K562 (cell line): ENCODE results near the gene PUDP. TPM values are rescaled to one million over a fixed set of nuclear protein-coding genes. Genes with fewer than 3 reads are reported as not detected.

ENCODE experiments used
- ATAC-seq: fragments of 200-7000 bp; cut with Tn5 transposase; 3 replicates; pipeline ENCODE4 v1.9.1; 2020; ENCODE audit warnings: moderate library complexity
- BruUV-seq: library from RNA; stranded (reverse); fragments of 400-500 nt; replicated peaks from 2 replicates; lab custom pipeline; 2021; lab: Mats Ljungman, UMichigan
- CTCF ChIA-PET: fragments of 300-600 bp; formaldehyde crosslinking; extraction: SDS; loops from one replicate; lab custom pipeline; 2021; ENCODE audit warnings: low intra/inter-chr PET ratio; lab: Yijun Ruan, JAX
- POLR2A ChIA-PET: fragments of 300-600, 350-650 bp; sonication (Branson Sonifier 250); formaldehyde crosslinking; extraction: SDS; loops from one replicate; lab custom pipeline; 2021; ENCODE audit warnings: antibody characterized with exemption, inconsistent platforms; lab: Yijun Ruan, JAX
- DNase-seq, 4 experiments: peaks; one replicate each; pipeline versions ENCODE4 v3.0.0 to v3.0.0-alpha.2; 2011 to 2018; ENCODE audit warnings: low spot score in 3 of 4, mixed read lengths in 3 of 4; ENCODE audit errors: extremely low read depth in 1 of 4
- FAIRE-seq: peaks from 2 replicates; lab custom pipeline; 2011; peaks lifted over from hg19 to GRCh38; lab: Jason Lieb, UNC
- H2AFZ ChIP-seq: 2 replicates; pipeline ENCODE4 v1.6.0; 2011; ENCODE audit warnings: low read depth, low read length, control low read depth, inconsistent platforms
- H3K27ac ChIP-seq: fragments of 200-600 bp; 3 replicates; pipeline ENCODE4 v1.8.0; 2011; ENCODE audit warnings: low read depth, mild to moderate bottlenecking, control low read depth, inconsistent platforms, low read length, moderate library complexity, mixed read lengths; ENCODE audit errors: extremely low read depth
- H3K27me3 ChIP-seq, 2 experiments: fragments of 300-600 bp in 1 of 2; 2 replicates in 1 of 2; 3 replicates in 1 of 2; pipeline versions ENCODE4 v1.6.0 to v1.8.0; 2011; ENCODE audit warnings: inconsistent platforms in 2 of 2, low read length in 2 of 2, mild to moderate bottlenecking in 1 of 2, mixed read lengths in 1 of 2, moderate library complexity in 1 of 2; ENCODE audit not compliant: control insufficient read depth in 2 of 2, insufficient read depth in 2 of 2
- H3K36me3 ChIP-seq: fragments of 300-600 bp; 3 replicates; pipeline ENCODE4 v1.8.0; 2011; ENCODE audit warnings: mild to moderate bottlenecking, low read length, inconsistent platforms; ENCODE audit not compliant: control insufficient read depth, insufficient read depth
- H3K4me1 ChIP-seq, 2 experiments: fragments of 200-600 bp in 1 of 2; replicated peaks in 1 of 2; 2 replicates in 1 of 2; 3 replicates in 1 of 2; pipeline versions ENCODE4 v1.5.1 to v1.8.0; 2011; ENCODE audit warnings: inconsistent platforms in 2 of 2, low read length in 2 of 2, mild to moderate bottlenecking in 1 of 2, mixed read lengths in 1 of 2, moderate library complexity in 1 of 2; ENCODE audit not compliant: control insufficient read depth in 2 of 2, insufficient read depth in 2 of 2
- H3K4me2 ChIP-seq: 2 replicates; pipeline ENCODE4 v1.6.1; 2011; ENCODE audit warnings: low read length, control low read depth, inconsistent platforms, mixed read lengths; ENCODE audit not compliant: insufficient read depth
- H3K4me3 ChIP-seq: fragments of 200-600 bp; sonication (generic), shearing (Covaris generic); 2 replicates; pipeline ENCODE4 v1.5.1; 2016; ENCODE audit warnings: control low read depth, inconsistent platforms
- H3K79me2 ChIP-seq: fragments of 200-600 bp; 3 replicates; pipeline ENCODE4 v1.8.0; 2011; ENCODE audit warnings: low read length, inconsistent platforms; ENCODE audit not compliant: control insufficient read depth, insufficient read depth
- H3K9ac ChIP-seq, 2 experiments: 2 replicates each; pipeline versions ENCODE4 v1.6.0 to v1.6.1; 2011; ENCODE audit warnings: low read depth in 2 of 2, low read length in 2 of 2, control low read depth in 1 of 2, inconsistent platforms in 1 of 2, mild to moderate bottlenecking in 1 of 2, mixed read lengths in 1 of 2; ENCODE audit not compliant: insufficient read depth in 1 of 2
- H3K9me1 ChIP-seq: one replicate; pipeline ENCODE4 v1.6.0; 2011; ENCODE audit warnings: inconsistent platforms, mild to moderate bottlenecking, low read length, moderate library complexity; ENCODE audit not compliant: control insufficient read depth, insufficient read depth
- H3K9me3 ChIP-seq: replicated peaks from 2 replicates; pipeline ENCODE4 v1.5.1; 2011; ENCODE audit warnings: low read depth, low read length, inconsistent platforms; ENCODE audit not compliant: control insufficient read depth, insufficient read depth
- H4K20me1 ChIP-seq: replicated peaks from 2 replicates; pipeline ENCODE4 v1.6.1; 2011; ENCODE audit warnings: low read length, inconsistent platforms, mixed read lengths; ENCODE audit not compliant: control insufficient read depth, insufficient read depth
- FUS ChIP-seq: fragments of 200-400 bp; formaldehyde crosslinking; optimal IDR thresholded peaks from 2 replicates; pipeline ENCODE3; 2017; ENCODE audit warnings: low read depth, low read length
- MIER1 ChIP-seq: fragments of 450-650 bp; IDR thresholded peaks from 2 replicates; pipeline ENCODE4 v1.6.1; 2016; ENCODE audit warnings: antibody characterized with exemption, mild to moderate bottlenecking, low read depth
- NCOA1 ChIP-seq: fragments of 450-650 bp; IDR thresholded peaks from 2 replicates; pipeline ENCODE4 v1.6.1; 2016; ENCODE audit warnings: low read depth
- ZNF124 ChIP-seq: sonication (generic); formaldehyde crosslinking; IDR thresholded peaks from 2 replicates; pipeline ENCODE4 v1.8.1; 2022; ENCODE audit warnings: missing genetic modification reagents
- ZNF347 ChIP-seq: fragments of 450-650 bp; formaldehyde crosslinking; IDR thresholded peaks from 2 replicates; pipeline ENCODE4 v1.4.0; 2020; ENCODE audit warnings: low read depth, mild to moderate bottlenecking, moderate library complexity
- WGBS: fragments of 100-300 bp; shearing (Covaris generic); methylation state at CpG from one replicate; pipeline ENCODE4 v1.1.6; 2016; ENCODE audit warnings: low coverage, mixed read lengths; ENCODE audit not compliant: insufficient coverage; ENCODE audit errors: missing lambda C conversion rate; 5-methylcytosine and 5-hydroxymethylcytosine counted together
- in situ Hi-C: fragments of 300-500 bp; cut with MboI; formaldehyde crosslinking; loops from 4 replicates; pipeline ENCODE4 v1.15.0; 2018; ENCODE audit warnings: inconsistent platforms, mixed read lengths
- intact Hi-C: fragments of 100-400 bp; cut with micrococcal nuclease; formaldehyde crosslinking; loops from 2 replicates; pipeline ENCODE4 v1.14.2; 2022
- polyA plus RNA-seq, 8 experiments: library from polyadenylated mRNA; depleted of rRNA in 4 of 8; stranded (reverse) in 5 of 8; unstranded in 3 of 8; fragments of >200 nt; fragmentation: Nextera tagmentation in 2 of 8; fragmentation: Illumina TruSeq in 1 of 8; extraction: Ambion mirVana in 2 of 8; extraction: Trizol in 1 of 8; gene quantifications; 2 replicates each; pipeline versions ENCODE4 v1.2.1 to v1.2.3, GENCODE V29; 2011 to 2014; ENCODE audit warnings: inconsistent platforms in 1 of 8, missing spikeins in 1 of 8
- total RNA-seq, 7 experiments: library from RNA; depleted of rRNA in 6 of 7; stranded (reverse); fragments of >200 nt in 6 of 7; fragmentation: Illumina TruSeq in 2 of 7; extraction: Trizol in 2 of 7; gene quantifications; 2 replicates each; pipeline versions ENCODE4 v1.2.1 to v1.2.3, GENCODE V29; 2011 to 2021; ENCODE audit warnings: low replicate concordance in 1 of 7
- TF ChIP-seq, protein P1 (sequence below): fragments of 250-450 bp; sonication (Bioruptor Pico); IDR thresholded peaks from 2 replicates; pipeline ENCODE4 v1.9.0; 2021; ENCODE audit warnings: mild to moderate bottlenecking, inconsistent platforms
- TF ChIP-seq, protein P2 (sequence below): sonication (generic); formaldehyde crosslinking; IDR thresholded peaks from 2 replicates; pipeline ENCODE4 v1.9.0; 2022; ENCODE audit warnings: mild to moderate bottlenecking, missing genetic modification reagents

Gene PUDP
- total and polyA plus RNA-seq, 9 of the 15 experiments (the other 6 are each of a cell fraction or from before 2014, with no cell fraction given) = 13.6 to 63.0 (median 29.2) TPM

DNA sequence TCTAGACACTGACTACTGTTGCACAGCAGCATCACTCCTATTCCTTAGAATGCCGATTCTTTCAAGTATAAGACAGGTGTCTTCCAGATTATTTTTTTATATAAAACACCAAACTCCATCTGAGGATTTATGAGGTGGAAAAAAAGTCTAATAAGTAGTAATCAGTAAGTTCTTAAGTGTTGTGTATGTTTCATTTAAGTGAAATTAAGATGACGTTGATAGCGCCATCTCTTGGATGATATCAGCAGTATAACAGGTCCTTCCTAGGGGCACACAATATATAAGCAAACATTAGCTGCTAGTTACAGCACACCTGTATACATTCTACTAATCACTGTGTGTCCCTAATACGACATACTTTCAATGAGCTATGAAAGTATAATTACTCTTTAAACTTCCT is 100.0 kb downstream of the PUDP start:
- no peak for FAIRE-seq
- 98% methylated on average over 4 of the region's 4 CpGs for WGBS

DNA sequence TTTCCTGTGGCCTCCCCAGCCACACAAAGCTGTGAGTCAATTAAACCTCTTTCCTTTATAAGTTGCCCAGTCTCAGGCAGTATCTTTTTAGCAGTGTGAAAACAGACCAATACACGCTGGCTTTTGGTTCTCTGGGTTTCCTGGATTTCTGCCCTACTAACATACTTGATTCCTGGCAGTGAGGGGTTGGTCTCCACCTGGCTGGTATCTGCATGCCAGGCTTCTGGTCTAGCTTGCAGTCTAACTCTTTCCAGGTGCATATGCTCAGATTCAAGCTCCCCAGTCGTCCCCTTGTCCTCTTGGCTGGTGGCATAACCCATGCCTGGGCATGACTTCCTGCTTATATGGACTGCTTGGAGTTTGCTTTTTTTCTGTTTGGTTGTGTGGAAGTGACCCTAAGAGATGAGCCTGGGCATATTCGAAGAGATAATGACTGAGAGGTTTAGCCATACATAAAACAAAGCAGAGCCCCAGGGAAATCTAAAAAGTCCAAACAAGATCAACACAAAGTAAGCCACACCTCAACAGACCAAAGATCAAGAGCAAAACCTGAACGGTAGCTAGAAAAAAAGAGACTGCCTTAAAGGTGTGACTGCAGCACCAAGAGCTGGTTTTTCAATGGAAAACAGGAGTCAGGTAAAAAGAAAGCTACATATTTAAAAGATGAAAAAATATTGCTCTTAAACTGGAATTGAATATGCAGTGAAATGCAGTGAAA is 102.6 kb downstream of the PUDP start:
- DNase-seq (no peak), ATAC-seq (no peak), FAIRE-seq (no peak)
- no peak overlapping the region for H2AFZ ChIP-seq
- no peak overlapping the region for H3K27ac ChIP-seq
- H3K79me2 ChIP-seq = no peaks in the 10 kb centered on the region
- H3K36me3 ChIP-seq = peaks cover 13% of the 10 kb centered on the region; the same call in 1 of the 3 replicates
- intact Hi-C loops (no loop called here), in situ Hi-C loops (no loop called here)
- no peaks in the 10 kb centered on the region for H3K9me3 ChIP-seq
- no peaks in the 10 kb centered on the region for H3K4me1 ChIP-seq
- no peak overlapping the region for H3K9ac ChIP-seq
- no peaks in the 10 kb centered on the region for H3K9me1 ChIP-seq
- H3K4me2 ChIP-seq = no peak overlapping the region
- CTCF ChIA-PET = no interaction called here
- no peak overlapping the region for H3K4me3 ChIP-seq
- H4K20me1 ChIP-seq = no peaks in the 10 kb centered on the region
- 78% methylated on average over 4 of the region's 4 CpGs for WGBS
- H3K27me3 ChIP-seq = no peaks in the 10 kb centered on the region
- POLR2A ChIA-PET = no interaction called here
- no peak for TF ChIP-seq ZNF347
- no peak for TF ChIP-seq ZNF124 (CRISPR knock-in tag)
- no peak for TF ChIP-seq MIER1
- TF ChIP-seq, protein P1, sequence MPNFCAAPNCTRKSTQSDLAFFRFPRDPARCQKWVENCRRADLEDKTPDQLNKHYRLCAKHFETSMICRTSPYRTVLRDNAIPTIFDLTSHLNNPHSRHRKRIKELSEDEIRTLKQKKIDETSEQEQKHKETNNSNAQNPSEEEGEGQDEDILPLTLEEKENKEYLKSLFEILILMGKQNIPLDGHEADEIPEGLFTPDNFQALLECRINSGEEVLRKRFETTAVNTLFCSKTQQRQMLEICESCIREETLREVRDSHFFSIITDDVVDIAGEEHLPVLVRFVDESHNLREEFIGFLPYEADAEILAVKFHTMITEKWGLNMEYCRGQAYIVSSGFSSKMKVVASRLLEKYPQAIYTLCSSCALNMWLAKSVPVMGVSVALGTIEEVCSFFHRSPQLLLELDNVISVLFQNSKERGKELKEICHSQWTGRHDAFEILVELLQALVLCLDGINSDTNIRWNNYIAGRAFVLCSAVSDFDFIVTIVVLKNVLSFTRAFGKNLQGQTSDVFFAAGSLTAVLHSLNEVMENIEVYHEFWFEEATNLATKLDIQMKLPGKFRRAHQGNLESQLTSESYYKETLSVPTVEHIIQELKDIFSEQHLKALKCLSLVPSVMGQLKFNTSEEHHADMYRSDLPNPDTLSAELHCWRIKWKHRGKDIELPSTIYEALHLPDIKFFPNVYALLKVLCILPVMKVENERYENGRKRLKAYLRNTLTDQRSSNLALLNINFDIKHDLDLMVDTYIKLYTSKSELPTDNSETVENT (CRISPR knock-in tag) = no peak
- TF ChIP-seq, protein P2, sequence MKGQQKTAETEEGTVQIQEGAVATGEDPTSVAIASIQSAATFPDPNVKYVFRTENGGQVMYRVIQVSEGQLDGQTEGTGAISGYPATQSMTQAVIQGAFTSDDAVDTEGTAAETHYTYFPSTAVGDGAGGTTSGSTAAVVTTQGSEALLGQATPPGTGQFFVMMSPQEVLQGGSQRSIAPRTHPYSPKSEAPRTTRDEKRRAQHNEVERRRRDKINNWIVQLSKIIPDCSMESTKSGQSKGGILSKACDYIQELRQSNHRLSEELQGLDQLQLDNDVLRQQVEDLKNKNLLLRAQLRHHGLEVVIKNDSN = no peak
- TF ChIP-seq NCOA1 = no peak
- no TSS peak for BruUV-seq

More for the DNA sequence above, 100.0 kb downstream of the PUDP start:
- Histone ChIP-seq H3K79me2 (no peaks in the 10 kb centered on the region), H3K36me3 (peaks cover 14% of the 10 kb centered on the region; the same call in 1 of the 3 replicates), H3K4me2 (no peak overlapping the region), H4K20me1 (no peaks in the 10 kb centered on the region), H3K4me1 (no peaks in the 10 kb centered on the region), H3K27me3 (no peaks in the 10 kb centered on the region), H3K9me1 (no peaks in the 10 kb centered on the region), H3K4me3 (no peak overlapping the region), H2AFZ (no peak overlapping the region), H3K9ac (no peak overlapping the region), H3K9me3 (no peaks in the 10 kb centered on the region), H3K27ac (no peak overlapping the region)
- intact Hi-C loops (no loop called here), in situ Hi-C loops (no loop called here)
- CTCF ChIA-PET = no interaction called here
- ATAC-seq = no peak
- no peak for DNase-seq
- POLR2A ChIA-PET = no interaction called here
- no peak for TF ChIP-seq FUS
- BruUV-seq = no TSS peak
